SK-N-MC (cell line): ENCODE results near the gene GOLGB1.

Source experiments
- EZH2 ChIP-seq: fragments of 200-600 bp; sonication (generic); IDR thresholded peaks from one replicate; pipeline ENCODE4 v1.6.1; 2017; ENCODE audit warnings: antibody characterized with exemption
- FOXP2 ChIP-seq: optimal IDR thresholded peaks from 2 replicates; pipeline ENCODE3; 2011; ENCODE audit warnings: mild to moderate bottlenecking, moderate library complexity; ENCODE audit not compliant: insufficient read depth; ENCODE audit errors: extremely low read length, control extremely low read depth
- POLR2AphosphoS5 ChIP-seq: IDR thresholded peaks from 2 replicates; pipeline ENCODE4 v1.6.1; 2012; ENCODE audit warnings: mild to moderate bottlenecking, low read depth, low read length, borderline replicate concordance

DNA sequence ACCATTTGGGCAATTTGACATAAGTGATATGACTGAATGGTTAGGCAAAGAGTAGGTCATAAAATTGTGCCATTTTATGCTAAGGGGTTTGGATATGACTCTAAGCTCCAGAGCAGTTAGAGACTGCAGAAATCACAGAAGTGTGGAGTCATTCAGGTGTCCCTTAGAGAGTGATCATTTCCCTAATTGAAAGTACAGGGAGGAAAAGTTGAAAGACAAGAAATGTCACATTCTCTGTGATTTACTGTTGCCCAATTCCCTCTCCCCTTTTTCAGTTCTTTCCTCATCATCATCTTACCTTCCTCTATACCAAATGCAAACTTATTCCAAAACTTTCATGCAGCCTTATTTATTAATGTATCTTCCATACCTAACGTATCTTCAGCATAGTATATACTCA is 2.7 kb upstream of the GOLGB1 start:
- TF ChIP-seq EZH2 (no peak), POLR2AphosphoS5 (no peak), FOXP2 (no peak)
